Endodermal cell (in vitro differentiated cells): ENCODE results near the gene IQGAP1. TPM values are rescaled to one million over a fixed set of nuclear protein-coding genes. Genes with fewer than 3 reads are reported as not detected.

Source experiments
- DNase-seq: peaks from one replicate; pipeline ENCODE4 v3.0.0-alpha.2; 2017
- H3K27ac ChIP-seq: 2 replicates; pipeline ENCODE4 v1.5.1; 2013; ENCODE audit warnings: mild to moderate bottlenecking, low read depth, low read length, moderate library complexity
- H3K27me3 ChIP-seq: 2 replicates; pipeline ENCODE4 v1.6.1; 2013; ENCODE audit warnings: mild to moderate bottlenecking, low read length, moderate library complexity; ENCODE audit not compliant: insufficient read depth, control insufficient read depth, poor library complexity, severe bottlenecking
- H3K36me3 ChIP-seq: 2 replicates; pipeline ENCODE4 v1.7.0; 2013; ENCODE audit warnings: mild to moderate bottlenecking, low read length, moderate library complexity; ENCODE audit not compliant: control insufficient read depth, insufficient read depth
- H3K4me1 ChIP-seq: one replicate; pipeline ENCODE4 v1.7.0; 2013; ENCODE audit warnings: low read length; ENCODE audit not compliant: control insufficient read depth, insufficient read depth
- H3K4me3 ChIP-seq: 2 replicates; pipeline ENCODE4 v1.5.1; 2013; ENCODE audit warnings: mild to moderate bottlenecking, low read length, moderate library complexity
- H3K9ac ChIP-seq: 2 replicates; pipeline ENCODE4 v1.6.1; 2013; ENCODE audit warnings: mild to moderate bottlenecking, low read length, moderate library complexity; ENCODE audit not compliant: poor library complexity, severe bottlenecking; ENCODE audit errors: extremely low read depth
- H3K9me3 ChIP-seq: 2 replicates; pipeline ENCODE4 v1.6.1; 2013; ENCODE audit warnings: mild to moderate bottlenecking, low read length, moderate library complexity; ENCODE audit not compliant: control insufficient read depth
- H3K27ac Mint-ChIP-seq: 2 replicates; pipeline ENCODE4 v1.8.0; 2020; ENCODE audit warnings: mixed read lengths
- H3K27me3 Mint-ChIP-seq: 2 replicates; pipeline ENCODE4 v1.8.0; 2021; ENCODE audit warnings: mild to moderate bottlenecking, mixed read lengths; ENCODE audit not compliant: insufficient read depth
- H3K36me3 Mint-ChIP-seq: 2 replicates; pipeline ENCODE4 v1.8.0; 2020; ENCODE audit warnings: low read depth, mixed read lengths
- H3K4me1 Mint-ChIP-seq: 2 replicates; pipeline ENCODE4 v1.8.0; 2020; ENCODE audit warnings: mixed read lengths
- H3K4me3 Mint-ChIP-seq: 2 replicates; pipeline ENCODE4 v1.8.0; 2020; ENCODE audit warnings: mild to moderate bottlenecking, moderate library complexity, mixed read lengths
- H3K9me3 Mint-ChIP-seq: 2 replicates; pipeline ENCODE4 v1.8.0; 2020; ENCODE audit warnings: mild to moderate bottlenecking, mixed read lengths
- WGBS, 2 experiments: methylation state at CpG; one replicate each; pipeline versions ENCODE4 v1.1.5 to v1.1.7; 2013; ENCODE audit warnings: missing lambda C conversion rate in 2 of 2, mixed read lengths in 1 of 2; ENCODE audit not compliant: insufficient coverage in 1 of 2, insufficient read length in 1 of 2; 5-methylcytosine and 5-hydroxymethylcytosine counted together
- total RNA-seq, 2 donors: library from RNA; stranded (reverse); fragmentation: NEBNext Ultra II Directional in 1 of 2; extraction: Animal tissue kit (Norgen Biotek cat#: 25700) in 1 of 2; gene quantifications; 2 replicates in 1 of 2; 3 replicates in 1 of 2; pipeline ENCODE4 v1.2.1, GENCODE V29; 2021
- TF ChIP-seq, protein P1 (sequence below): fragments of 200-600 bp; sonication (generic); conservative IDR thresholded peaks from 2 replicates; pipeline ENCODE4 v1.5.0; 2021; ENCODE audit warnings: antibody characterized with exemption, mild to moderate bottlenecking

The IQGAP1 gene
- total RNA-seq, 2 donors from 2014 or later, result 94.4 to 124 TPM

DNA sequence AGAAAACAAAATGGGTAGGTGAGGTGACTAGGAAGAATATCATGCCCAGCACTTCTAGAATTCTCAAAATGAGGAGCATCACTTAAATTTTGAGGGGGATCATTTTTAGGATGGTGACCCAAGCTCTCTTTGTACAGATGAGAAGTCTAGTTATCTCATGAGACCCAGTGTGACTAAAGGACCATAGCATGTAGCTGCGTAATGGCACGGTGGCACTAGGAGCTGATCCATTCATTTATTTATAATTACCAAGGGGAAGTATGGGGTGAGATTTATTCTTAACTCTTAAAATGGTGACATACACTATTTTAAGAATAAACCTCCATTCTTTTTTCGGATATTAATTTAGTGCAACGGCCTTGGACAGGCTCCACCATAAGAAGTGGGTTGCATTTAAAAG is 8.3 kb downstream of the IQGAP1 start:
- no peak overlapping the region for H3K27ac Mint-ChIP-seq
- peaks cover 20% of the 10 kb centered on the region for H3K36me3 Mint-ChIP-seq
- H3K9me3 Mint-ChIP-seq, result no peaks in the 10 kb centered on the region
- H3K4me3 ChIP-seq, result no peak overlapping the region
- no peaks in the 10 kb centered on the region for H3K9me3 ChIP-seq
- no peak overlapping the region for H3K4me3 Mint-ChIP-seq
- no peak for DNase-seq
- peaks cover 46% of the 10 kb centered on the region for H3K4me1 Mint-ChIP-seq
- TF ChIP-seq, protein P1, sequence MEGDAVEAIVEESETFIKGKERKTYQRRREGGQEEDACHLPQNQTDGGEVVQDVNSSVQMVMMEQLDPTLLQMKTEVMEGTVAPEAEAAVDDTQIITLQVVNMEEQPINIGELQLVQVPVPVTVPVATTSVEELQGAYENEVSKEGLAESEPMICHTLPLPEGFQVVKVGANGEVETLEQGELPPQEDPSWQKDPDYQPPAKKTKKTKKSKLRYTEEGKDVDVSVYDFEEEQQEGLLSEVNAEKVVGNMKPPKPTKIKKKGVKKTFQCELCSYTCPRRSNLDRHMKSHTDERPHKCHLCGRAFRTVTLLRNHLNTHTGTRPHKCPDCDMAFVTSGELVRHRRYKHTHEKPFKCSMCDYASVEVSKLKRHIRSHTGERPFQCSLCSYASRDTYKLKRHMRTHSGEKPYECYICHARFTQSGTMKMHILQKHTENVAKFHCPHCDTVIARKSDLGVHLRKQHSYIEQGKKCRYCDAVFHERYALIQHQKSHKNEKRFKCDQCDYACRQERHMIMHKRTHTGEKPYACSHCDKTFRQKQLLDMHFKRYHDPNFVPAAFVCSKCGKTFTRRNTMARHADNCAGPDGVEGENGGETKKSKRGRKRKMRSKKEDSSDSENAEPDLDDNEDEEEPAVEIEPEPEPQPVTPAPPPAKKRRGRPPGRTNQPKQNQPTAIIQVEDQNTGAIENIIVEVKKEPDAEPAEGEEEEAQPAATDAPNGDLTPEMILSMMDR, result no peak
- H3K27me3 ChIP-seq, result no peaks in the 10 kb centered on the region
- H3K27me3 Mint-ChIP-seq, result no peaks in the 10 kb centered on the region
- peaks cover 40% of the 10 kb centered on the region for H3K36me3 ChIP-seq
- no peak overlapping the region for H3K9ac ChIP-seq
- H3K27ac ChIP-seq, result no peak overlapping the region
- H3K4me1 ChIP-seq, result peaks cover 17% of the 10 kb centered on the region
- WGBS, 2 experiments, result 94 to 100% methylated on average over 1 to 4 of the region's 4 CpGs

DNA sequence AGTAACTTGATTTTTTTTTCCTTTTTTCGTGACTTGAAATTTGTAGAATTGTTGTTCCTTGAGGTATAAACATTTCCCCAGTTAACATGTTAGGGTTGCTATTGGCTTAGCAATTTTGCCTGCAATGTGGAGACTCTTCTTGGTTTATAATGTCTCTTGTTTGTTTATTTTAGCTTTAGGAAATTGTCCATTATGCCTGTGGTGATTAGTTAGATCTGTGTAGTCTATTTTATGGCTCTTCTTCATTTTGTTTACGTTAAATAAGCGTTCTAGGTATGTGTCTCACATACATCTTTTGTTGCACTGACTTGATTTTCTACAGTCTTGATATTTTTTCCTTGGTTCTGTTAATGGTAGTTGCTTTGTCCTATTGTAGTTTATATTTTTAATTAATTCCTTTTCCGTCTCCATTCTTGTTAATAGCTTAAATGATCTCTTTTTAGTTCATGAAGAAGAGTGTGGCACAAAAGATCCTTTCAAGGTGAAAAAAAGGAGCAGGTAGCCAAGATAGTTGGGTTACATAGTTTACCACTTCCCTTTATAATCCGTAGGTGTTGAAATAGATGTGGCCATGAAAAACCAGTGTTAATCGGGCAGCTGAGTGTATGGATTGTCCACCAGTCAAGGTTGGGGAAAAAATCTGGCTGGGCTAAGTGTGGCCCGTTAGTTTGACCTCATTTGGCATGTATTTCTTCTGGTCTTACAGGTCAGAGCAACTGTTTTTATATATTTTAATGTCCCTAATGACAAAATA is 12.1 kb downstream of the IQGAP1 start:
- 73 to 86% methylated on average over 2 to 7 of the region's 7 CpGs for WGBS, 2 experiments
- peak overlapping the region; percentile 61 for H3K9ac ChIP-seq
- Mint-ChIP-seq H3K27me3 (no peaks in the 10 kb centered on the region), H3K4me3 (peak overlapping the region; percentile 42), H3K9me3 (no peaks in the 10 kb centered on the region), H3K4me1 (peaks cover 34% of the 10 kb centered on the region), H3K36me3 (peaks cover 12% of the 10 kb centered on the region), H3K27ac (peak overlapping the region; percentile 96)
- no peak for DNase-seq
- TF ChIP-seq, protein P1, result no peak
- H3K4me1 ChIP-seq, result peaks cover 15% of the 10 kb centered on the region
- peaks cover 14% of the 10 kb centered on the region for H3K36me3 ChIP-seq
- H3K9me3 ChIP-seq, result no peaks in the 10 kb centered on the region
- H3K27ac ChIP-seq, result peak overlapping the region; percentile 50
- H3K27me3 ChIP-seq, result no peaks in the 10 kb centered on the region
- H3K4me3 ChIP-seq, result peak overlapping the region; percentile 73

DNA sequence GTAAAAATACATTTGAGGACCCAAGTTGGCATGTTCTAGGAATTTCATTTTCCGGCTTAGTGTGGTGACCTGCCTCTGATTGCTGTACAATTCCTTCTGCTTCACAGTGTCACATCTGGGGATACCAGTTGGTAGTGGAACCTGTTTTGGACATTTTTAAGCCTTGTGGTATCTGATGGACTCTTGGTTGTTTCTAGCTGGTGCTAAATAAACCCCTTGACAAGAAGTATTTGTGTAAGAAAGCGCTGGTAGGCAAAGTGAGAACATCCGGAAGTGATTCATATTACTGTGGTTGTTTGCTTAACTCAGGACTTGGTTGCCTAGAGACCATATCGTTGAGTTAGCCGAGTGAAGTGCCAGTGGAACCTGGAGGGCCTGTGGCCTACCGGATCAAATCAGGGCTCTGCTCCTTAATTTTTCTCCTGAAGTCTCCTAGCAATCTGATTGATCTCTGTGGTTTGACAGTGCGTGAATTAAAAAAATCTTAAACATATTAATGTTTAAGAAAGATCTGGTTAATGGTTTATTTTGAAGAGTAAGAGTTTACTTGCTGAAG is 12.8 kb downstream of the IQGAP1 start:
- Histone ChIP-seq H3K9me3 (no peaks in the 10 kb centered on the region), H3K27ac (peak overlapping the region; percentile 50), H3K27me3 (no peaks in the 10 kb centered on the region), H3K9ac (peak overlapping the region; percentile 61), H3K36me3 (peaks cover 10% of the 10 kb centered on the region), H3K4me3 (peak overlapping the region; percentile 73), H3K4me1 (peaks cover 15% of the 10 kb centered on the region)
- 16 to 17% methylated on average over 5 to 7 of the region's 7 CpGs for WGBS, 2 experiments
- peak; percentile 79 for DNase-seq
- Mint-ChIP-seq H3K36me3 (peaks cover 8% of the 10 kb centered on the region), H3K27me3 (no peaks in the 10 kb centered on the region), H3K9me3 (no peaks in the 10 kb centered on the region), H3K4me3 (peak overlapping the region; percentile 42), H3K4me1 (peaks cover 35% of the 10 kb centered on the region), H3K27ac (peak overlapping the region; percentile 96)
- TF ChIP-seq, protein P1, result no peak
